Activated CD8-positive, alpha-beta memory T cell treated with anti-CD3 and anti-CD28 coated beads, Interleukin-2, amount 10 ng/mL, durations not matched to agents 7 days and 5 days (primary cell): ENCODE results near the gene CACNA1C. TPM values are rescaled to one million over a fixed set of nuclear protein-coding genes. Genes with fewer than 3 reads are reported as not detected.

Experiments
- ATAC-seq: fragments of 150-1000 bp; cut with Tn5 transposase; one replicate; pipeline ENCODE4 v1.10.0; 2021; ENCODE audit warnings: moderate library complexity
- CTCF ChIA-PET: fragments of 350-600 bp; sonication (Branson Sonifier 250); formaldehyde crosslinking; loops from one replicate; lab custom pipeline; 2021; ENCODE audit warnings: antibody characterized with exemption; lab: Charles Lee
- DNase-seq: peaks from one replicate; pipeline ENCODE4 v3.0.0-alpha.2; 2020
- H3K27ac Mint-ChIP-seq: one replicate; pipeline ENCODE4 v1.8.0; 2021; ENCODE audit warnings: mild to moderate bottlenecking, mixed read lengths
- H3K27me3 Mint-ChIP-seq: one replicate; pipeline ENCODE4 v1.8.0; 2021; ENCODE audit warnings: mixed read lengths
- H3K36me3 Mint-ChIP-seq: one replicate; pipeline ENCODE4 v1.8.0; 2021; ENCODE audit warnings: mild to moderate bottlenecking, mixed read lengths
- H3K4me1 Mint-ChIP-seq: one replicate; pipeline ENCODE4 v1.8.0; 2021; ENCODE audit warnings: mixed read lengths
- H3K4me3 Mint-ChIP-seq: one replicate; pipeline ENCODE4 v1.8.0; 2021; ENCODE audit warnings: mild to moderate bottlenecking, moderate library complexity, mixed read lengths
- H3K9me3 Mint-ChIP-seq: one replicate; pipeline ENCODE4 v1.8.0; 2022; ENCODE audit warnings: low read depth, mixed read lengths
- total RNA-seq, 2 experiments: library from RNA; stranded (reverse); gene quantifications; one replicate each; pipeline ENCODE4 v1.2.3, GENCODE V29; 2021

Gene CACNA1C
- total RNA-seq, 2 experiments from 2014 or later: 0.14 to 0.26 TPM

- CTCF ChIA-PET: no interaction called here
- Mint-ChIP-seq H3K27me3 (no peaks in the 10 kb centered on the region), H3K27ac (no peak overlapping the region), H3K4me3 (no peak overlapping the region), H3K36me3 (no peaks in the 10 kb centered on the region), H3K4me1 (no peaks in the 10 kb centered on the region), H3K9me3 (no peaks in the 10 kb centered on the region)
- no peak for DNase-seq
- no peak for ATAC-seq
These were observed 404.0 kb downstream of the CACNA1C start for GRCh38 chr12:2456813-2457186.

GRCh38 chr12:2457215-2457932, 404.6 kb downstream of the CACNA1C start:
- ATAC-seq (no peak), DNase-seq (no peak)
- Mint-ChIP-seq H3K9me3 (no peaks in the 10 kb centered on the region), H3K36me3 (no peaks in the 10 kb centered on the region), H3K27ac (no peak overlapping the region), H3K27me3 (no peaks in the 10 kb centered on the region), H3K4me1 (no peaks in the 10 kb centered on the region), H3K4me3 (no peak overlapping the region)
- CTCF ChIA-PET: no interaction called here

- H3K27me3 Mint-ChIP-seq: no peaks in the 10 kb centered on the region
- no peak for ATAC-seq
- CTCF ChIA-PET: no interaction called here
- H3K9me3 Mint-ChIP-seq: no peaks in the 10 kb centered on the region
- H3K36me3 Mint-ChIP-seq: no peaks in the 10 kb centered on the region
- DNase-seq: no peak
- H3K4me3 Mint-ChIP-seq: no peak overlapping the region
- H3K27ac Mint-ChIP-seq: no peak overlapping the region
- no peaks in the 10 kb centered on the region for H3K4me1 Mint-ChIP-seq
These were observed 405.2 kb downstream of the CACNA1C start for GRCh38 chr12:2457933-2458414.

DNA sequence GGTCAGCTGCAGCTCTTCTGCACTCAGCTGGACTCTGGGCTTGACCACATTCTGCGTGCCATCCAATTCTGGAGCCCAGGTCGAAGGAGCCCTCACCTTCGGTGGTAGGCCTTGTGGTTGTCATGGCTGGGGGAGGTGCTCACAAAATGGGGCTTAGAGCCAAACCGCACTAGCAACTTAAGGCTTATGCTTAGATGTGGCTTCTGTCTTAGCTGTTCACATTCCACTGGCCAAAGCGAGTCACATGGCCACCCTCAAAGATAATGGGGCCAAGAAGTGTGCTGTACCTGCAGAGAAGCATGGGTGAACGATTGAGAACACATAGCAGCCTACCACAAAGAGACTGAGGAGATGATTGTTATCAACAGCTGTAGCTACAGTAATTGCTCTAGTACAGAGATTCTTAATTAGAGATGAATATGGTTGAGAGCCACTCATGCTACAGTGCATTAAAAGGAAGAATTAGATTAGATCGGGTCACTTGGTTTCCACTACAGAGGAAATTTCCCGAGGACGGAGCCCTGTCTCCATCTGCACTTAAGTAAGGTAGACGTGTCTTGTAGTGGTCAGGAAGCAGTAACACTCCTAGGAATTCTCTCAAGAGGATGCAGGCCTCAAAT, 407.4 kb downstream of the CACNA1C start:
- Mint-ChIP-seq H3K4me3 (no peak overlapping the region), H3K36me3 (no peaks in the 10 kb centered on the region), H3K4me1 (no peaks in the 10 kb centered on the region), H3K27me3 (peaks cover 11% of the 10 kb centered on the region), H3K27ac (no peak overlapping the region), H3K9me3 (no peaks in the 10 kb centered on the region)
- no peak for DNase-seq
- ATAC-seq: no peak
- CTCF ChIA-PET: interaction anchor here (1.0 kb wide), 1 partner anchor 13 kb away, joined by 3 read pairs; no protein-coding TSS in a partner anchor

DNA sequence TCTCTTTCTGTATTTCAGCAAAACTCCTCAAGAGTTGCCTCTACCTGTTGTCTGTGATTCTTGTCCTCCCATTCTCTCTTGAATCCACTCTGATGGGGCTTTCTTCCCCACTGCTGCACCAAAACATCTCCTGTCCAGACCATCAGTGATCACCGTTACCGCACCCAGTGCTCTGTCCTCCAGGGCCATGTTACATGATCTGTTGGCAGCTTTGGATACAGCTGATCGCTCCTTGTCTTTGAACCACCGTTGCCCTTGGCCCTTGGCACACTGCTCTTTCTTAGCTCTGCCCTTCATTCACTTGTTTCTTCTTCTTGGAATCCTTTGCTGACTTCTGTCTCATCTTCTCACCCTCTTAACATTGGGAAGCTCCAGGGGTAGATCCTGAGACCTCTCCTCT, 408.3 kb downstream of the CACNA1C start:
- Mint-ChIP-seq H3K4me3 (no peak overlapping the region), H3K36me3 (no peaks in the 10 kb centered on the region), H3K27ac (no peak overlapping the region), H3K27me3 (peaks cover 19% of the 10 kb centered on the region), H3K9me3 (no peaks in the 10 kb centered on the region), H3K4me1 (no peaks in the 10 kb centered on the region)
- no peak for ATAC-seq
- no peak for DNase-seq
- CTCF ChIA-PET: interaction anchor here (1.0 kb wide), 1 partner anchor 14 kb away, joined by 3 read pairs; no protein-coding TSS in a partner anchor

DNA sequence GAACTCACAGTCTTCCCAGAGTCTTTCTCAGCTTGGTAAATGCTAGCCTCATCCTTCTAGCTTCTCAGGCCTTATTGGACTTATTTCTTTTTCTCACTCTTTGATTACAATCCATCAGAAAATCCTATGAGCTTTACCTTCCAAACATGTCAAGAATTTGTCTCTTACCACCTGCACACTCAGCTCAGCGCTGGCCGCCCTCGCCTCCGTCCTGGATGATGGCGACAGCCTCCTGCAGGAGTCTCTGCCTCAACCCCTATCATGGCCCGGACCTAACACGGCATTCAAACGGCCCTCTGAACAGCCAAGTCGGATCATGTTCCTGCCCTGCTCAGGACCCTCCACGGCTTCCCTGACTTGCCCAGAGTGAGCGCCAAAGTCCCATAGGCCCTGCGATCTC, 408.9 kb downstream of the CACNA1C start:
- H3K4me1 Mint-ChIP-seq: no peaks in the 10 kb centered on the region

GRCh38 chr12:2462087-2462486, 409.3 kb downstream of the CACNA1C start:
- CTCF ChIA-PET: no interaction called here
- H3K4me3 Mint-ChIP-seq: no peak overlapping the region
- H3K9me3 Mint-ChIP-seq: no peaks in the 10 kb centered on the region
- DNase-seq: no peak
- H3K36me3 Mint-ChIP-seq: no peaks in the 10 kb centered on the region
- peaks cover 19% of the 10 kb centered on the region for H3K27me3 Mint-ChIP-seq
- no peak overlapping the region for H3K27ac Mint-ChIP-seq
- ATAC-seq: no peak
- H3K4me1 Mint-ChIP-seq: no peaks in the 10 kb centered on the region

More for the DNA sequence above, 408.9 kb downstream of the CACNA1C start:
- DNase-seq: no peak
- CTCF ChIA-PET: no interaction called here
- no peak for ATAC-seq
- Mint-ChIP-seq H3K36me3 (no peaks in the 10 kb centered on the region), H3K27ac (no peak overlapping the region), H3K27me3 (peaks cover 19% of the 10 kb centered on the region), H3K9me3 (no peaks in the 10 kb centered on the region), H3K4me3 (no peak overlapping the region)

DNA sequence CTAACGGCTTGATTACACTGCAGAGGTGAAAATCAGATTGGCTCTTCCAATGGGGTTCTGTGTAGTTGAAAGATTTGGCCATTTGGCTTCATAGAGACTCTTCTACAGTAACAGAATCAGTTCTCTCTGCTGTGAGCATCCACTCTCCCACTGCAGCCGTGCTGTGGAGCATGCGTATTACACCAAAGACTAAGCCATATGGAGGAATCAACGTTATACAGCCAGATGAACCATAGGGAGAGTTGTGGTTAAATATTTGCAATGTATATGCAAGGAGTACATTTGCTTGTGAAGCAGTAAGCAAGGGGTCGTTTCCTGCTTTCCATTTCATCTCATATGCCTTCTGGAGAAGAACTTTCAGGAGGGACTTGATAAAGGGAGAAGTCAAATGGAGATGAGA, 410.9 kb downstream of the CACNA1C start:
- Mint-ChIP-seq H3K27ac (no peak overlapping the region), H3K27me3 (peaks cover 19% of the 10 kb centered on the region), H3K36me3 (no peaks in the 10 kb centered on the region), H3K4me3 (no peak overlapping the region), H3K4me1 (no peaks in the 10 kb centered on the region), H3K9me3 (no peaks in the 10 kb centered on the region)
- CTCF ChIA-PET: no interaction called here
- ATAC-seq (no peak), DNase-seq (no peak)

DNA sequence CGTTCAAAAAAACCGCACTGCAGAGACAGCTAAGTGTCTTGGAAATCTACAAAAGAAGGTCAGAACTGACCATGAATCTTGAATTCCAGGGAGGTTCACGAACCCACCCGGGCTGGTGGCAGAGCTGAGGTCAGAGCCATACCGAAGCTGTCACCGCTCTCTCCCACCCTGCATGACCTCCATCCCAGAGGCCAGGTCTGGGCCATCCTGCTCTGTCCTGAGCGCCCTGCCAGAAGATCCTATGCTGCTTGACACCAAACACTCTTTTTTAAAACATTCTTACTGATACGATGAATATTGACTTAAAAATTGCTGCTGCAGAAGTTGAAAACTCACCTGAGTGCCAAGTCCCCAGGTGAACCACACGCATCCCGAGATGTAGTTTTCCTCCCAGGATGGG, 412.9 kb downstream of the CACNA1C start:
- DNase-seq: no peak
- CTCF ChIA-PET: no interaction called here
- Mint-ChIP-seq H3K9me3 (no peaks in the 10 kb centered on the region), H3K36me3 (no peaks in the 10 kb centered on the region), H3K4me3 (no peak overlapping the region), H3K4me1 (no peaks in the 10 kb centered on the region), H3K27me3 (peaks cover 31% of the 10 kb centered on the region), H3K27ac (no peak overlapping the region)
- no peak for ATAC-seq

DNA sequence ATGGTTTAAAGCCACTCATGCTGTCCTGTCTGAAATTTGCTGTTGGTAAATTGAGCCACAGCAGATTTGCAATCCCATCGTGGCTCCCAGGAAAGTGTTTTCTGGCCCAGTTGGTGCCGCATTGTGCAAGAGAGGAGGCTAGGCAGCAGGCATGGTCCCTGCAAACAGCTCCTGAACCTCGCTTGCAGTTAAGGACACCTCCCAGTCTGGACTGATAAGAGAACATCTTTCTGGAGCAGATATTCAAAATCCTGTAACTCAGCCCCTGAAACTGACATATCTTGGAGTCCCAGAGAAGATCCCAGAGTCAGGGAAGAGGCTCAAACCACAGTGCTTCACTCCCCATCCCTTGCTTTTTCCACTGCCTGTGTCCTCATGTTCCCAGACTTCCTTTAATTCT, 413.4 kb downstream of the CACNA1C start:
- Mint-ChIP-seq H3K9me3 (no peaks in the 10 kb centered on the region), H3K4me3 (no peak overlapping the region), H3K36me3 (no peaks in the 10 kb centered on the region), H3K4me1 (no peaks in the 10 kb centered on the region), H3K27me3 (peaks cover 31% of the 10 kb centered on the region), H3K27ac (no peak overlapping the region)
- CTCF ChIA-PET: no interaction called here
- ATAC-seq: no peak
- no peak for DNase-seq

- Mint-ChIP-seq H3K27me3 (peaks cover 37% of the 10 kb centered on the region), H3K27ac (no peak overlapping the region), H3K36me3 (no peaks in the 10 kb centered on the region), H3K4me1 (no peaks in the 10 kb centered on the region), H3K4me3 (no peak overlapping the region), H3K9me3 (no peaks in the 10 kb centered on the region)
- DNase-seq (no peak), ATAC-seq (no peak)
- CTCF ChIA-PET: no interaction called here
These were observed 414.8 kb downstream of the CACNA1C start for GRCh38 chr12:2467447-2468195.

DNA sequence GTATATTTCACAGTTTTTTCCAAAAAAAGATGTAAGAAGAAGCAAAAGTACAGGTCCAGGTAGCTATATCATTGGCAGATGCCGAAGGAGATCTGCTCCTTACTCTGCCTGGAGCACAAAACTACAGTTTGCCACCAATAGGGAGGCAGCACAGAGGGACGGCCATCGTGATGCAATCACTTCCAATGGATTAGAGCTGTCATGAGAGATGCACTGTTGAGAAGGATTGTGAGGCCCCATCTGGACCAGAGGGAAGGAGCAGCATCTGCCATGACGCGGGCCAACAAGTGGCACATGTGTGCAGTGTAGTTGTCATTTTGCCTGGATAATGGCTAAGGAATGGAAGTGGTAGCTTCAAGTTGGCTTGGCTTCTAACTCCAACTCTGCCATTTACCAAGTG, 423.2 kb downstream of the CACNA1C start:
- H3K36me3 Mint-ChIP-seq: no peaks in the 10 kb centered on the region
- DNase-seq (no peak), ATAC-seq (no peak)
- H3K27ac Mint-ChIP-seq: no peak overlapping the region
- H3K4me3 Mint-ChIP-seq: no peak overlapping the region
- H3K9me3 Mint-ChIP-seq: no peaks in the 10 kb centered on the region
- H3K27me3 Mint-ChIP-seq: peaks cover 28% of the 10 kb centered on the region
- CTCF ChIA-PET: no interaction called here
- no peaks in the 10 kb centered on the region for H3K4me1 Mint-ChIP-seq

DNA sequence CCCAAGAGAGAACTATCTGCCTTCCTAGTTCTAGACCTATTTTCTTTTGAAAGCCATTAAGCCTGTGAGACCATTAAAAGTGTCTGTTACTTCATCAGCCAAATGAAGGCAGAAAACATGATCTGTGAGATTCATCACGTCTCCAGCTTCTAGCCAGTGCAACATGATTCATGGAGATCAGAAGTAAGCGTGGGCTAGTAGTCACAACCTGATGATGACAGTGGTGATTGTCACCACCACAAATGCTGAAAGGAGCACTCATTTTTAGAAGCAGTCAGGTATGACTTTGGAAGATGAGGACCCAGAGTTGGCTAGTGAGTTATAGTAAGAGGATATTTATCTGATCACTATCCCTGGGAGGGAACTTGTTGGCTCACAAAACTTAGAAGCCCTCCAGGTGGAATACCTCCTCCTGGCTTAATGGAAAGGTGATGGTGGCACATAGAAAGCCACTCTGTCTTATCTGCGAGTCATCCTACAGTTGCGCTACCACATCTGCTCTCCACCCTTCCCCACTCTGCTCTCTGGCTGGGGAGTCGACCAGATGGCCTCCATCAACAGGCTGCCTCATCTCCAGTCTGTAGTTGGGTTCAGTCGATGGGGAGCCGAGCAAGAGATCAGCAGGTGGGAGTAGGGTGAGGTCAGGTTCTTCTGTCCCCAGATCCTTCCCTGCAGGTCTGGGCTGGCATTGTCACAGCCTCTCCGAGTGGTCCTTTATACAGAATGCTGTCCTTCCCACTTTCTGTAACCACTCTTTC, 424.4 kb downstream of the CACNA1C start:
- Mint-ChIP-seq H3K4me1 (no peaks in the 10 kb centered on the region), H3K9me3 (no peaks in the 10 kb centered on the region), H3K27ac (no peak overlapping the region), H3K4me3 (no peak overlapping the region), H3K36me3 (no peaks in the 10 kb centered on the region), H3K27me3 (peaks cover 24% of the 10 kb centered on the region)
- DNase-seq (no peak), ATAC-seq (no peak)
- CTCF ChIA-PET: no interaction called here
